GM12878 (cell line): ENCODE measurements around the gene SYTL2.

Experiments used
- EP300 ChIP-seq, 2 experiments: fragments of 150-350 bp in 1 of 2; IDR thresholded peaks; 2 replicates each; pipeline ENCODE4 v1.6.1; 2011 to 2012; ENCODE audit warnings: low read depth in 2 of 2, low read length in 2 of 2, borderline replicate concordance in 1 of 2, improper control_type of control experiment in 1 of 2, inconsistent platforms in 1 of 2; ENCODE audit not compliant: control insufficient read depth in 1 of 2
- IRF3 ChIP-seq: fragments of 450-650 bp; IDR thresholded peaks from 2 replicates; pipeline ENCODE4 v1.6.1; 2014; ENCODE audit warnings: mild to moderate bottlenecking

DNA sequence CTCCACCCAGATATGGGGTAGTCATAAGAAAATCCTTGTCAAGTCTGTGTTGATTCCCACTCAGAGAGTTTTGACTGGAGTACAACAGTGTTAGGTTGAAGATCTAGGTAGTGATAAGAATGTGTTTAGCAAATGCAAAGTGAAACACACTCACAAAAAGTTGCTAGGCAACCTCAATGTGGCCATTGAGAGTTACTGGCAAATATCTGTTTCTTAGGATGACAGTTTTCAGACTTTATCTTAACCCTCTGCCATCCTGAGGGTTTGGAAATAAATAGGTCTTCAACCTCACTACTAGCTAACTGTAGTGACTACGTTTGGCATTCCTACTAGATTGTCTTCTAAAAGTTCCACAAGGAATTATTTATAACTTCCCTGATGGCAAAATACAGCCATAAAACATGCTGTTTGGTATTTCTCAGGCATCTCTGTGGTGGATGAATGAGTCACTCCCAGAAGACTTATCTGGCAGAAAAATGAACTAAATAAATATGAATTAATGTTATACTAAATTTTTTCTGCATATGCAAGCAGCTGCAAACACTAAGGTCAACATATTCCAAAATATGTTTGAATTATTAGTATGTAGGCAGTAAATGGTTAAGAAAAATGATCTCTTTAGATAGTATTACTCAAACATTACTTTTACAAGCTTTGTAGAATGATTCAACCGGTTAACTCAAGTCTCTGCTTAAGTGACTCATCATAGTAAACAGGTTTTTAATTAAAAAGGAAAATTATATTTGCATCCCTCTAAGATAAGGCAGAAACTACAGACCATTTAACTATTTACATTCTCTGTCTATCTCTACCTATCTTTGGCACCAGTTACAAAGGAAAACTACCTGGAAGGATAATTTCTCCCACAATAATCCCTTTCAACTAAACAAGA, 17.1 kb upstream of the SYTL2 start:
- TF ChIP-seq EP300 (IDR thresholded peaks at IDR 0.05; ENCODE audit: borderline replicate concordance in 1 of 2, control insufficient read depth in 1 of 2, low read depth in 2 of 2, low read length in 2 of 2) (no peak), IRF3 (no peak)
